ENCODE results near the gene APBA2.

The APBA2 gene

DNA sequence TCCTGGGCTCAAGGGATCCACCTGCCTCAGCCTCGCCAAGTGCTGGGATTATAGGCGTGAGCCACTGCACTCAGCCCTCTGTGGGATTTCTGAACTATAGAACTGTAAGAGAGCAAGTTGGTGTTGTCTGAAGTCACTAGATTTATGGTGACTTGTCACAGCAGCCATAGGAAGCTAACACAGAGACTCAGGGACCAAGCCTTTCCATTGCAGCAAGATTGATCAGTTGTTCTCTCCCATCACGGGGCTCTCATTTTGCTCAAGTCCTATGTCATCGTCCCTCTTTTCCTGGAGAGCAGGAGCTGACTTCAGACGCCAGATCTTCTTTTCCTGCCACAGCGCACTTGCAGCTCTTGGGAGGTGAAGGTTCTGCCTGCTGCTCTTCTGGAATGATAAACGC, 61.0 kb downstream of the APBA2 start:
- Histone ChIP-seq H4K20me1 (ENCODE audit: insufficient read depth, low read length) (no peaks in the 10 kb centered on the region), H2AFZ (ENCODE audit: low read length) (no peak overlapping the region), H3K27ac (ENCODE audit: low read depth, low read length, poor library complexity, severe bottlenecking) (no peak overlapping the region), H3K4me2 (ENCODE audit: low read length) (no peak overlapping the region), H3K9me2 (ENCODE audit: low read depth, low read length) (no peaks in the 10 kb centered on the region), H3K4me1 (ENCODE audit: insufficient read depth, low read length, severe bottlenecking) (no peaks in the 10 kb centered on the region), H3K9me3 (ENCODE audit: low read length) (no peaks in the 10 kb centered on the region), H3K36me3 (ENCODE audit: insufficient read depth, low read length) (no peaks in the 10 kb centered on the region), H3F3A (ENCODE audit: insufficient read depth, low read length) (no peaks in the 10 kb centered on the region), H3K9ac (ENCODE audit: low read length) (no peak overlapping the region), H3K79me2 (ENCODE audit: insufficient read depth, low read length) (no peaks in the 10 kb centered on the region), H3K4me3 (ENCODE audit: low read depth, low read length, poor library complexity, severe bottlenecking) (no peak overlapping the region), H3K27me3 (ENCODE audit: insufficient read depth, low read length) (no peaks in the 10 kb centered on the region)
- no peak for TF ChIP-seq EZH2 (IDR thresholded peaks at IDR 0.05; ENCODE audit: borderline replicate concordance, low read length)
- TF ChIP-seq, protein P1, sequence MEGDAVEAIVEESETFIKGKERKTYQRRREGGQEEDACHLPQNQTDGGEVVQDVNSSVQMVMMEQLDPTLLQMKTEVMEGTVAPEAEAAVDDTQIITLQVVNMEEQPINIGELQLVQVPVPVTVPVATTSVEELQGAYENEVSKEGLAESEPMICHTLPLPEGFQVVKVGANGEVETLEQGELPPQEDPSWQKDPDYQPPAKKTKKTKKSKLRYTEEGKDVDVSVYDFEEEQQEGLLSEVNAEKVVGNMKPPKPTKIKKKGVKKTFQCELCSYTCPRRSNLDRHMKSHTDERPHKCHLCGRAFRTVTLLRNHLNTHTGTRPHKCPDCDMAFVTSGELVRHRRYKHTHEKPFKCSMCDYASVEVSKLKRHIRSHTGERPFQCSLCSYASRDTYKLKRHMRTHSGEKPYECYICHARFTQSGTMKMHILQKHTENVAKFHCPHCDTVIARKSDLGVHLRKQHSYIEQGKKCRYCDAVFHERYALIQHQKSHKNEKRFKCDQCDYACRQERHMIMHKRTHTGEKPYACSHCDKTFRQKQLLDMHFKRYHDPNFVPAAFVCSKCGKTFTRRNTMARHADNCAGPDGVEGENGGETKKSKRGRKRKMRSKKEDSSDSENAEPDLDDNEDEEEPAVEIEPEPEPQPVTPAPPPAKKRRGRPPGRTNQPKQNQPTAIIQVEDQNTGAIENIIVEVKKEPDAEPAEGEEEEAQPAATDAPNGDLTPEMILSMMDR (IDR thresholded peaks at IDR 0.05; ENCODE audit: low read length): no peak

DNA sequence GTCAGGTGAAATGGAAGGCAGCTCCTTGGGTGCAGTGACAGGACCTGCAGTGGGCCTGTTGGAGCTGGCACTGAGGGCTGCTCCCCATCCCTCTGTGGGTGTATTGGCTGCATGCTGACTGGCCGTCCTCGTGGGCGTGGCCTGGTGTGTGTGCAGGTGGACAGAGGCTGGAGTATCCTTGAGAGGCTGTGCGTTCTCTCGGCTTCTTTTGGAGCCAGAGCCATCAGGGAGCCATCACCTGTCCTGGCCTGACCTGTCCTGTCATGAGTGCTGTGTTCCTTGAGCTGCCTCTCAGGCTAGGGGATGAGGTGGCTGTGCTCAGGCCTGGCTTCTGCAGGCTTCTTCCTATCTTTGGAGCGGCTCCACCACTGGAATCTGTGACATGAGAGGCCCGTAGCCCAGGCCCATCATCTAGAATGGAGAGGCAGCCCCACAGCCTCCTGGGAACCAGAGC, 61.5 kb downstream of the APBA2 start:
- H3K9me3 ChIP-seq (ENCODE audit: low read length): no peaks in the 10 kb centered on the region
- no peaks in the 10 kb centered on the region for H3F3A ChIP-seq (ENCODE audit: insufficient read depth, low read length)
- TF ChIP-seq EZH2 (IDR thresholded peaks at IDR 0.05; ENCODE audit: borderline replicate concordance, low read length): no peak
- H3K36me3 ChIP-seq (ENCODE audit: insufficient read depth, low read length): no peaks in the 10 kb centered on the region
- H3K9me2 ChIP-seq (ENCODE audit: low read depth, low read length): no peaks in the 10 kb centered on the region
- H3K79me2 ChIP-seq (ENCODE audit: insufficient read depth, low read length): no peaks in the 10 kb centered on the region
- H3K4me2 ChIP-seq (ENCODE audit: low read length): no peak overlapping the region
- no peaks in the 10 kb centered on the region for H3K4me1 ChIP-seq (ENCODE audit: insufficient read depth, low read length, severe bottlenecking)
- H2AFZ ChIP-seq (ENCODE audit: low read length): no peak overlapping the region
- no peaks in the 10 kb centered on the region for H3K27me3 ChIP-seq (ENCODE audit: insufficient read depth, low read length)
- H3K27ac ChIP-seq (ENCODE audit: low read depth, low read length, poor library complexity, severe bottlenecking): no peak overlapping the region
- no peak overlapping the region for H3K9ac ChIP-seq (ENCODE audit: low read length)
- H4K20me1 ChIP-seq (ENCODE audit: insufficient read depth, low read length): no peaks in the 10 kb centered on the region
- H3K4me3 ChIP-seq (ENCODE audit: low read depth, low read length, poor library complexity, severe bottlenecking): no peak overlapping the region

DNA sequence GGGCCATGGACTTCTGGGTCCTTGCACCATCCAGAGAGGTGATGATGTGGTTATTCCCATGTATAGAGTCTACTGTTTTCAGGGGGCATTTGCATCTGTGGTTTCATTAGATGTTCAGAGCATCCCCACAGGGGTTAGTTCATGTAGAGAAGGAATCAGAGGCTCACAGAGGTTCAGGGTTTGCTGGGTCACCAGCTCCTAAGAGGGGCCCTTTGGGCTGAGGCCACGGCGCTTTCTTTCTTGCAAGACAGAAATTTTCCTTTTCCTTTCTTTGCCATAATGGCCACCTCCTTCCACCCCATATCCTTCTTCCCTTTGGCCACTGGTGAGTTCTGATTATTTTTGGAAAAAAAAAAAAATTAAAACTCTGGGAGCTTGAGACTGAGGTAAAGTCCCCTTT, 62.3 kb downstream of the APBA2 start:
- H3K9ac ChIP-seq (ENCODE audit: low read length): no peak overlapping the region
- H3K4me1 ChIP-seq (ENCODE audit: insufficient read depth, low read length, severe bottlenecking): no peaks in the 10 kb centered on the region
- H3K79me2 ChIP-seq (ENCODE audit: insufficient read depth, low read length): no peaks in the 10 kb centered on the region
- H3F3A ChIP-seq (ENCODE audit: insufficient read depth, low read length): no peaks in the 10 kb centered on the region
- H3K4me3 ChIP-seq (ENCODE audit: low read depth, low read length, poor library complexity, severe bottlenecking): no peak overlapping the region
- no peak overlapping the region for H3K27ac ChIP-seq (ENCODE audit: low read depth, low read length, poor library complexity, severe bottlenecking)
- H2AFZ ChIP-seq (ENCODE audit: low read length): no peak overlapping the region
- no peaks in the 10 kb centered on the region for H3K36me3 ChIP-seq (ENCODE audit: insufficient read depth, low read length)
- no peaks in the 10 kb centered on the region for H3K9me2 ChIP-seq (ENCODE audit: low read depth, low read length)
- H3K9me3 ChIP-seq (ENCODE audit: low read length): no peaks in the 10 kb centered on the region
- no peaks in the 10 kb centered on the region for H4K20me1 ChIP-seq (ENCODE audit: insufficient read depth, low read length)
- H3K27me3 ChIP-seq (ENCODE audit: insufficient read depth, low read length): no peaks in the 10 kb centered on the region
- H3K4me2 ChIP-seq (ENCODE audit: low read length): no peak overlapping the region
- TF ChIP-seq, protein P1 (IDR thresholded peaks at IDR 0.05; ENCODE audit: low read length): no peak
- TF ChIP-seq EZH2 (IDR thresholded peaks at IDR 0.05; ENCODE audit: borderline replicate concordance, low read length): no peak

DNA sequence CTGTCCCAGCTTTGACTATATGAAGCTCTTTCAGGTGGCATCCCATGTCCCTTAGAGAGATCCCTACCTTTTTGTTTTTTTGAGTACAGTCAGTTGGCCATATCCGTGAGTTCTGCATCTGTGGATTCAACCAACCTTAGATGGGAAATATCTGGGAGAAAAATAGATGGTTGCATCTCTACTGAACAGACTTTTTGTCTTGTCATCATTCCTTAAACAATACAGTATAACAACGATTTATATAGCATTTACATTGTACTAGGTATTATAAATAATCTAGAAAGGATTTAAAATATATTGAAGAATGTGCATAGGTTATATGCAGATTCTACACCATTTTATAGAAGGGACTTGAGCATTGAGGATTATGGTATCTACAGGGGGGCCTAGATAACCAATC, 65.1 kb downstream of the APBA2 start:
- no peak overlapping the region for H3K4me2 ChIP-seq (ENCODE audit: low read length)
- H3K9ac ChIP-seq (ENCODE audit: low read length): no peak overlapping the region
- no peaks in the 10 kb centered on the region for H3K9me3 ChIP-seq (ENCODE audit: low read length)
- H3K79me2 ChIP-seq (ENCODE audit: insufficient read depth, low read length): no peaks in the 10 kb centered on the region
- H3K27ac ChIP-seq (ENCODE audit: low read depth, low read length, poor library complexity, severe bottlenecking): no peak overlapping the region
- H3K27me3 ChIP-seq (ENCODE audit: insufficient read depth, low read length): no peaks in the 10 kb centered on the region
- no peak overlapping the region for H3K4me3 ChIP-seq (ENCODE audit: low read depth, low read length, poor library complexity, severe bottlenecking)
- H4K20me1 ChIP-seq (ENCODE audit: insufficient read depth, low read length): no peaks in the 10 kb centered on the region
- no peaks in the 10 kb centered on the region for H3K9me2 ChIP-seq (ENCODE audit: low read depth, low read length)
- TF ChIP-seq EZH2 (IDR thresholded peaks at IDR 0.05; ENCODE audit: borderline replicate concordance, low read length): no peak
- TF ChIP-seq, protein P1 (IDR thresholded peaks at IDR 0.05; ENCODE audit: low read length): no peak
- no peaks in the 10 kb centered on the region for H3K36me3 ChIP-seq (ENCODE audit: insufficient read depth, low read length)
- H3K4me1 ChIP-seq (ENCODE audit: insufficient read depth, low read length, severe bottlenecking): no peaks in the 10 kb centered on the region
- no peaks in the 10 kb centered on the region for H3F3A ChIP-seq (ENCODE audit: insufficient read depth, low read length)
- no peak overlapping the region for H2AFZ ChIP-seq (ENCODE audit: low read length)

Measured in OCI-LY1 (cell line).